ENCODE measurements around the gene EFNA5. TPM values are rescaled to one million over a fixed set of nuclear protein-coding genes. Genes with fewer than 3 reads are reported as not detected.

Gene EFNA5
- total and polyA plus RNA-seq, 5 donors from 2014 or later = 0.73 TPM; not detected in 4

GRCh38 chr5:107580889-107581820 lies 89.6 kb downstream of the EFNA5 start:
- no peaks in the 10 kb centered on the region for H3K36me3 Mint-ChIP-seq
- H3K4me1 ChIP-seq (ENCODE audit: control insufficient read depth, insufficient read depth, low read length, poor library complexity, severe bottlenecking) = no peaks in the 10 kb centered on the region
- H3K36me3 ChIP-seq (ENCODE audit: control insufficient read depth, insufficient read depth, low read length) = no peaks in the 10 kb centered on the region
- H3K4me3 Mint-ChIP-seq = no peak overlapping the region
- no peak for DNase-seq
- no peaks in the 10 kb centered on the region for H3K9me3 ChIP-seq (ENCODE audit: control insufficient read depth in 2 of 2, low read length in 2 of 2)
- H3K27ac Mint-ChIP-seq = no peak overlapping the region
- peaks cover 2% of the 10 kb centered on the region for H3K27me3 ChIP-seq (ENCODE audit: control insufficient read depth, insufficient read depth, low read length)
- H3K27me3 Mint-ChIP-seq = peaks cover 11% of the 10 kb centered on the region
- no peaks in the 10 kb centered on the region for H3K4me1 Mint-ChIP-seq
- H3K27ac ChIP-seq (ENCODE audit: insufficient read depth, low read length, poor library complexity, severe bottlenecking) = no peak overlapping the region
- ATAC-seq (ENCODE audit: low read depth in 2 of 2) = no peak
- peaks cover 0 to 2% (median 0%) of the 10 kb centered on the region in 7 donors for H3K9me3 Mint-ChIP-seq
- no peak overlapping the region for H3K4me3 ChIP-seq (ENCODE audit: low read depth, low read length)

GRCh38 chr5:107578051-107578635 lies 92.6 kb downstream of the EFNA5 start:
- ATAC-seq (ENCODE audit: low read depth in 2 of 2) (no peak), DNase-seq (no peak)
- Histone ChIP-seq H3K4me3 (ENCODE audit: low read depth, low read length) (no peak overlapping the region), H3K27ac (ENCODE audit: insufficient read depth, low read length, poor library complexity, severe bottlenecking) (no peak overlapping the region), H3K9me3 (ENCODE audit: control insufficient read depth in 2 of 2, low read length in 2 of 2) (no peaks in the 10 kb centered on the region), H3K4me1 (ENCODE audit: control insufficient read depth, insufficient read depth, low read length, poor library complexity, severe bottlenecking) (no peaks in the 10 kb centered on the region), H3K36me3 (ENCODE audit: control insufficient read depth, insufficient read depth, low read length) (no peaks in the 10 kb centered on the region), H3K27me3 (ENCODE audit: control insufficient read depth, insufficient read depth, low read length) (peaks cover 7% of the 10 kb centered on the region)
- H3K9me3 Mint-ChIP-seq = no peaks in the 10 kb centered on the region
- no peak overlapping the region for H3K4me3 Mint-ChIP-seq
- no peaks in the 10 kb centered on the region for H3K4me1 Mint-ChIP-seq
- no peak overlapping the region for H3K27ac Mint-ChIP-seq
- no peaks in the 10 kb centered on the region for H3K36me3 Mint-ChIP-seq
- peaks cover 31% of the 10 kb centered on the region for H3K27me3 Mint-ChIP-seq

GRCh38 chr5:107577394-107577950 lies 93.3 kb downstream of the EFNA5 start:
- Histone ChIP-seq H3K27me3 (ENCODE audit: control insufficient read depth, insufficient read depth, low read length) (peaks cover 7% of the 10 kb centered on the region), H3K36me3 (ENCODE audit: control insufficient read depth, insufficient read depth, low read length) (no peaks in the 10 kb centered on the region), H3K4me1 (ENCODE audit: control insufficient read depth, insufficient read depth, low read length, poor library complexity, severe bottlenecking) (no peaks in the 10 kb centered on the region), H3K4me3 (ENCODE audit: low read depth, low read length) (no peak overlapping the region), H3K27ac (ENCODE audit: insufficient read depth, low read length, poor library complexity, severe bottlenecking) (no peak overlapping the region), H3K9me3 (ENCODE audit: control insufficient read depth in 2 of 2, low read length in 2 of 2) (no peaks in the 10 kb centered on the region)
- ATAC-seq (ENCODE audit: low read depth in 2 of 2) (no peak), DNase-seq (no peak)
- no peak overlapping the region for H3K27ac Mint-ChIP-seq
- no peak overlapping the region for H3K4me3 Mint-ChIP-seq
- H3K4me1 Mint-ChIP-seq = peaks cover 0 to 3% (median 0%) of the 10 kb centered on the region in 4 donors
- H3K9me3 Mint-ChIP-seq = no peaks in the 10 kb centered on the region
- peaks cover 36% of the 10 kb centered on the region for H3K27me3 Mint-ChIP-seq
- no peaks in the 10 kb centered on the region for H3K36me3 Mint-ChIP-seq

GRCh38 chr5:107576736-107577393 lies 93.9 kb downstream of the EFNA5 start:
- Mint-ChIP-seq H3K36me3 (no peaks in the 10 kb centered on the region), H3K27me3 (peaks cover 43% of the 10 kb centered on the region), H3K27ac (no peak overlapping the region), H3K4me3 (no peak overlapping the region), H3K9me3 (no peaks in the 10 kb centered on the region), H3K4me1 (peaks cover 2 to 6% (median 4%) of the 10 kb centered on the region in 4 donors)
- H3K27ac ChIP-seq (ENCODE audit: insufficient read depth, low read length, poor library complexity, severe bottlenecking) = no peak overlapping the region
- no peaks in the 10 kb centered on the region for H3K9me3 ChIP-seq (ENCODE audit: control insufficient read depth in 2 of 2, low read length in 2 of 2)
- H3K4me3 ChIP-seq (ENCODE audit: low read depth, low read length) = no peak overlapping the region
- H3K36me3 ChIP-seq (ENCODE audit: control insufficient read depth, insufficient read depth, low read length) = no peaks in the 10 kb centered on the region
- ATAC-seq (ENCODE audit: low read depth in 2 of 2) (no peak), DNase-seq (no peak)
- peaks cover 7% of the 10 kb centered on the region for H3K27me3 ChIP-seq (ENCODE audit: control insufficient read depth, insufficient read depth, low read length)
- H3K4me1 ChIP-seq (ENCODE audit: control insufficient read depth, insufficient read depth, low read length, poor library complexity, severe bottlenecking) = peaks cover 4% of the 10 kb centered on the region

GRCh38 chr5:107576155-107576554 lies 94.6 kb downstream of the EFNA5 start:
- H3K9me3 ChIP-seq (ENCODE audit: control insufficient read depth in 2 of 2, low read length in 2 of 2) = no peaks in the 10 kb centered on the region
- Mint-ChIP-seq H3K27me3 (peaks cover 48% of the 10 kb centered on the region), H3K36me3 (no peaks in the 10 kb centered on the region), H3K9me3 (no peaks in the 10 kb centered on the region), H3K4me1 (peaks cover 6 to 11% (median 8%) of the 10 kb centered on the region in 4 donors), H3K4me3 (no peak overlapping the region), H3K27ac (no peak overlapping the region)
- no peak for DNase-seq
- peaks cover 4% of the 10 kb centered on the region for H3K27me3 ChIP-seq (ENCODE audit: control insufficient read depth, insufficient read depth, low read length)
- peaks cover 11% of the 10 kb centered on the region for H3K4me1 ChIP-seq (ENCODE audit: control insufficient read depth, insufficient read depth, low read length, poor library complexity, severe bottlenecking)
- no peak overlapping the region for H3K27ac ChIP-seq (ENCODE audit: insufficient read depth, low read length, poor library complexity, severe bottlenecking)
- no peak for ATAC-seq (ENCODE audit: low read depth in 2 of 2)
- no peaks in the 10 kb centered on the region for H3K36me3 ChIP-seq (ENCODE audit: control insufficient read depth, insufficient read depth, low read length)
- no peak overlapping the region for H3K4me3 ChIP-seq (ENCODE audit: low read depth, low read length)

- Mint-ChIP-seq H3K27me3 (peaks cover 48% of the 10 kb centered on the region), H3K9me3 (no peaks in the 10 kb centered on the region), H3K4me3 (no peak overlapping the region)
Measured at GRCh38 chr5:107574287-107574686, 96.5 kb downstream of the EFNA5 start.

GRCh38 chr5:107572715-107573368 lies 97.9 kb downstream of the EFNA5 start:
- no peak overlapping the region for H3K27ac Mint-ChIP-seq
- H3K27me3 Mint-ChIP-seq = peaks cover 51% of the 10 kb centered on the region
- DNase-seq = no peak

More at GRCh38 chr5:107574287-107574686, 96.5 kb downstream of the EFNA5 start:
- H3K36me3 Mint-ChIP-seq = no peaks in the 10 kb centered on the region
- no peak for ATAC-seq (ENCODE audit: low read depth in 2 of 2)
- no peaks in the 10 kb centered on the region for H3K9me3 ChIP-seq (ENCODE audit: control insufficient read depth in 2 of 2, low read length in 2 of 2)
- DNase-seq = no peak
- H3K4me1 Mint-ChIP-seq = peaks cover 6 to 19% (median 12%) of the 10 kb centered on the region in 4 donors
- no peak overlapping the region for H3K27ac Mint-ChIP-seq
- H3K27ac ChIP-seq (ENCODE audit: insufficient read depth, low read length, poor library complexity, severe bottlenecking) = no peak overlapping the region
- peaks cover 14% of the 10 kb centered on the region for H3K4me1 ChIP-seq (ENCODE audit: control insufficient read depth, insufficient read depth, low read length, poor library complexity, severe bottlenecking)
- H3K36me3 ChIP-seq (ENCODE audit: control insufficient read depth, insufficient read depth, low read length) = no peaks in the 10 kb centered on the region
- peaks cover 4% of the 10 kb centered on the region for H3K27me3 ChIP-seq (ENCODE audit: control insufficient read depth, insufficient read depth, low read length)
- H3K4me3 ChIP-seq (ENCODE audit: low read depth, low read length) = no peak overlapping the region

More at GRCh38 chr5:107572715-107573368, 97.9 kb downstream of the EFNA5 start:
- ATAC-seq (ENCODE audit: low read depth in 2 of 2) = no peak
- H3K4me3 ChIP-seq (ENCODE audit: low read depth, low read length) = no peak overlapping the region
- H3K9me3 Mint-ChIP-seq = no peaks in the 10 kb centered on the region
- H3K27ac ChIP-seq (ENCODE audit: insufficient read depth, low read length, poor library complexity, severe bottlenecking) = no peak overlapping the region
- H3K4me1 Mint-ChIP-seq = peaks cover 6 to 19% (median 12%) of the 10 kb centered on the region in 4 donors
- H3K4me1 ChIP-seq (ENCODE audit: control insufficient read depth, insufficient read depth, low read length, poor library complexity, severe bottlenecking) = peaks cover 14% of the 10 kb centered on the region
- peaks cover 6% of the 10 kb centered on the region for H3K27me3 ChIP-seq (ENCODE audit: control insufficient read depth, insufficient read depth, low read length)
- H3K4me3 Mint-ChIP-seq = peak overlapping the region in 1 of 4 donors; percentile 40
- H3K36me3 ChIP-seq (ENCODE audit: control insufficient read depth, insufficient read depth, low read length) = no peaks in the 10 kb centered on the region
- no peaks in the 10 kb centered on the region for H3K36me3 Mint-ChIP-seq
- no peaks in the 10 kb centered on the region for H3K9me3 ChIP-seq (ENCODE audit: control insufficient read depth in 2 of 2, low read length in 2 of 2)

Data from CD4-positive, CD25-positive, alpha-beta regulatory T cell (primary cell).